GM21423 (cell line): ENCODE measurements around the gene AMY1B.
"Not testable (repeated sequence)": the region's sequence is repeated elsewhere in the genome, so short reads cannot be mapped to it uniquely, and the experiment has no call there.

Source experiments
- ATAC-seq: cut with Tn5 transposase; IDR thresholded peaks from one replicate; pipeline ENCODE4 v1.9.1; 2021; ENCODE audit warnings: mild to moderate bottlenecking, moderate library complexity; ENCODE audit not compliant: unreplicated experiment

The AMY1B gene

DNA sequence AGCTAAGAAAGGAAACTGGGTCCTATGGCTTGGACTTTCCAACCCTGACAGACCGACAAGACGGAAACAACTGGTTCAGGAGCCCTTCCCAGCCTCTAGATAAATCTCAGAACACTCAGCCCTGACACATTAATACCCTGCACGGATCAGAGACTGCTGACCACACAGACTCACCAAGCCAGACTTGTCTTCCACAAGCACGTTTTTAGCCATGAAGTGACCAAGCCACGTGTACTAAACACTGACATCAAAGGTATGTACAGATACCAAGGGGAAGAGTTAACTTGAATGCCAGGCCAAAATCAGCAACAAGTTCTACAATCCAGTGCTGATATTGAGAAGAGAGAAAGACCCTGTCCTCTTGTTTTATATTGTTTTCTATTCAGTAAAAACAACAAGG lies at the start of gene AMY1B:
TSS of gene AMY1B (minus strand) at position 101 of the 400 bp plus-strand sequence. CDS start 571 bp downstream, outside the sequence.
- ATAC-seq = not testable (repeated sequence)

- not testable (repeated sequence) for ATAC-seq
Observed at GRCh38 chr1:103745040-103745439, 49.0 kb upstream of the AMY1B start.

DNA sequence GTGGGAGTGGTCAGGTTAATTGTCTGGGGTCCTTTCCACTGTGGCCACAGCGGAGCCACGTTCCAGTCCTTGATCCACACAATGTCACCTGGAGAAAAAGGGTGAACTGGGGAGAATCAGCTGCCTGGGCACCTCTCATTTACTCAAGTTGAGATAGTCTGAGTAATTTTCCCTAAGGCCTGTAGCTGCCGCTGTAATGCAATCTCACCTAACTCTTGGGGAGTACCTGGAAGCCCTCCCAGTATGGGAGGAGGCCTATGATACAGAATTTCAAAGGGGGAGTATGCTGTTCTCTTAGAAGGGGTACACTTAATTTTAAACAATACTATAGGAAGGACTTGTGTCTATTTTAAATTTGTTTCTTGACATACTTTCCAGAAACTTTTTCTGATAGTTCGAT lies 48.4 kb upstream of the AMY1B start:
- not testable (repeated sequence) for ATAC-seq

DNA sequence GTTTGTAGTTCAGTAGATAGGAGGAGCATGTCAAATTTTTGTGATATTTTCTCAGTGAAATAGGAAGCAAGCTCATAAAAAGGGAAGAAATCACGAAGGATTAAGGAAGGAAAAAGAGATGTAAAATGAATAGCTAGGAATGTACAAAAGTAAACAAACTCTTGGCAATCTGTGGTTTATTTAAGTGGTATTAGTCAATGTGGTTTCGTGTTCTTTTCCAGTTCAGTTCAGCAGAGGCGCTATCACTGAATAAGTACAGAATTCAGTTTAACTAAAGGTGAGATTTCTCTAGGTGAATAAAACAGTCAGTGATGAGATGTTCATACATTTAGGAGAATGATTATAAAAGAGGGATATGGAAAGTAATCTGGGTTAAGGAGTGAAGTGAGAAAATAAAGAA lies 42.0 kb upstream of the AMY1B start:
- not testable (repeated sequence) for ATAC-seq

DNA sequence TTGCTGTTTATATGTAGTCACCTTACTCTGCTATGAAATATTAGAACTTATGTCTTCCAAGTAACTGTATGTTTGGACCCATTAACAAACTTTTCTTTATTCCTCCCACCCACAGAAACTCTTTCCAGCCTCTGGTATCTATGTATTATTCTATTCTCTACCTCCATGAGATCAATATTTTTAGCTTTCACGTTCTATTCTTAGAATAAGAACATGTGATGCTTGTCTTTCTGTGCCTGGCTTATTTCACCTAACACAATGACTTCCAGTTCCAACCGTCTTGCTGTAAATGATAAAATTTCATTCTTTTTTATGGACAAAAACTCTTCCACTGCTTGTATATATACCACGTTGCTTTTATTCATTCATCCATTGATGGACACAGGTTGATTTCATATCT lies 39.3 kb upstream of the AMY1B start:
- not testable (repeated sequence) for ATAC-seq

- not testable (repeated sequence) for ATAC-seq
Observed at GRCh38 chr1:103721473-103721872, 25.5 kb upstream of the AMY1B start.

- not testable (repeated sequence) for ATAC-seq
Observed at GRCh38 chr1:103717404-103717803, 21.4 kb upstream of the AMY1B start.

DNA sequence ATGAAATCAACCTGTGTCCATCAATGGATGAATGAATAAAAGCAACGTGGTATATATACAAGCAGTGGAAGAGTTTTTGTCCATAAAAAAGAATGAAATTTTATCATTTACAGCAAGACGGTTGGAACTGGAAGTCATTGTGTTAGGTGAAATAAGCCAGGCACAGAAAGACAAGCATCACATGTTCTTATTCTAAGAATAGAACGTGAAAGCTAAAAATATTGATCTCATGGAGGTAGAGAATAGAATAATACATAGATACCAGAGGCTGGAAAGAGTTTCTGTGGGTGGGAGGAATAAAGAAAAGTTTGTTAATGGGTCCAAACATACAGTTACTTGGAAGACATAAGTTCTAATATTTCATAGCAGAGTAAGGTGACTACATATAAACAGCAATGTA lies 14.4 kb upstream of the AMY1B start:
- not testable (repeated sequence) for ATAC-seq

DNA sequence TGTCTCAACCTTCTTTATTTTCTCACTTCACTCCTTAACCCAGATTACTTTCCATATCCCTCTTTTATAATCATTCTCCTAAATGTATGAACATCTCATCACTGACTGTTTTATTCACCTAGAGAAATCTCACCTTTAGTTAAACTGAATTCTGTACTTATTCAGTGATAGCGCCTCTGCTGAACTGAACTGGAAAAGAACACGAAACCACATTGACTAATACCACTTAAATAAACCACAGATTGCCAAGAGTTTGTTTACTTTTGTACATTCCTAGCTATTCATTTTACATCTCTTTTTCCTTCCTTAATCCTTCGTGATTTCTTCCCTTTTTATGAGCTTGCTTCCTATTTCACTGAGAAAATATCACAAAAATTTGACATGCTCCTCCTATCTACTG lies 11.7 kb upstream of the AMY1B start:
- not testable (repeated sequence) for ATAC-seq

DNA sequence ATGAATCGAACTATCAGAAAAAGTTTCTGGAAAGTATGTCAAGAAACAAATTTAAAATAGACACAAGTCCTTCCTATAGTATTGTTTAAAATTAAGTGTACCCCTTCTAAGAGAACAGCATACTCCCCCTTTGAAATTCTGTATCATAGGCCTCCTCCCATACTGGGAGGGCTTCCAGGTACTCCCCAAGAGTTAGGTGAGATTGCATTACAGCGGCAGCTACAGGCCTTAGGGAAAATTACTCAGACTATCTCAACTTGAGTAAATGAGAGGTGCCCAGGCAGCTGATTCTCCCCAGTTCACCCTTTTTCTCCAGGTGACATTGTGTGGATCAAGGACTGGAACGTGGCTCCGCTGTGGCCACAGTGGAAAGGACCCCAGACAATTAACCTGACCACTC lies 5.2 kb upstream of the AMY1B start:
- not testable (repeated sequence) for ATAC-seq

- ATAC-seq = not testable (repeated sequence)
Observed at GRCh38 chr1:103700669-103701068, 4.7 kb upstream of the AMY1B start.

DNA sequence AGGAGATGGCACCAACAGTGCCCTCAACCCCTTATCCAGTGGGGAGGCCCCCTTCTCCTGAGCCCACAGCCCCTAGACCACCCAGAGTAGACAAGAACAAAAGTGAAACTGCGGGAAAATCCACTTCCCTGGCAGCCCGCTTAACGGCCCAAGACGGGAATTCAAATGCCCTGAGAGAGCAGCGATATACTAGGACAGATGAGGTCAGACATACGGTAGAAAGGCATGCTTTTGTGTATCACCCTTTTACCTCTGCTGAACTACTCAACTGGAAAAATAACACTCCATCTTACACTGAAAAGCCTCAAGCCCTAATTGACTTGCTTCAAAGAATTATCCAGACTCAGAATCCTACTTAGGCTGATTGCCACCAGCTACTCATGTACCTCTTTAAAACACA lies 1.4 kb upstream of the AMY1B start:
- not testable (repeated sequence) for ATAC-seq

GRCh38 chr1:103676335-103676734 lies 19.7 kb downstream of the AMY1B start:
- not testable (repeated sequence) for ATAC-seq

- not testable (repeated sequence) for ATAC-seq
Observed at GRCh38 chr1:103655460-103655859, 40.5 kb downstream of the AMY1B start, which contains the start of gene AMY1A. Gene AMY1A (plus strand): TSS chr1:103655760. CDS start chr1:103656331, 571 bp downstream.

GRCh38 chr1:103654133-103654532 lies 41.9 kb downstream of the AMY1B start:
- ATAC-seq = not testable (repeated sequence)

GRCh38 chr1:103650889-103651288 lies 45.1 kb downstream of the AMY1B start:
- not testable (repeated sequence) for ATAC-seq

GRCh38 chr1:103650305-103650704 lies 45.7 kb downstream of the AMY1B start:
- not testable (repeated sequence) for ATAC-seq

- not testable (repeated sequence) for ATAC-seq
Observed at GRCh38 chr1:103643908-103644307, 52.1 kb downstream of the AMY1B start.

- not testable (repeated sequence) for ATAC-seq
Observed at GRCh38 chr1:103641194-103641593, 54.8 kb downstream of the AMY1B start.
